ENCODE results near the gene ANXA5. TPM values are rescaled to one million over a fixed set of nuclear protein-coding genes. Genes with fewer than 3 reads are reported as not detected.
A peak's percentile ranks its signal among the peaks of the same experiment; 100 is the strongest.

The ANXA5 gene
- total RNA-seq, 1 experiment from 2014 or later, result 230 TPM

- POLR2A ChIA-PET (ENCODE audit: unreplicated experiment), result no interaction called here
These were observed 1.5 kb upstream of the ANXA5 start for GRCh38 chr4:121698236-121698671.

GRCh38 chr4:121697564-121697963 lies 784 bp upstream of the ANXA5 start:
- no TSS peak for BruUV-seq (replicated peaks)
- POLR2A ChIA-PET (ENCODE audit: unreplicated experiment), result interaction anchor here (0.6 to 0.7 kb wide), 2 partner anchors 40 to 424 kb away, joined by 3 read pairs; no protein-coding TSS in a partner anchor
- Histone ChIP-seq H3K4me1 (replicated peaks; ENCODE audit: insufficient read depth) (peaks cover 37% of the 10 kb centered on the region), H3K79me2 (ENCODE audit: low read depth) (peaks cover 38% of the 10 kb centered on the region), H3K9me3 (ENCODE audit: insufficient read depth, low read depth) (peaks cover 1% of the 10 kb centered on the region), H2AFZ (peak overlapping the region; percentile 97), H3K36me3 (ENCODE audit: low read depth) (peaks cover 13% of the 10 kb centered on the region), H3K27ac (peak overlapping the region; percentile 40), H3K4me2 (peak overlapping the region; percentile 83), H4K20me1 (ENCODE audit: insufficient read depth) (no peaks in the 10 kb centered on the region), H3K9me2 (ENCODE audit: insufficient read depth) (no peaks in the 10 kb centered on the region), H3K4me3 (peak overlapping the region; percentile 64), H3F3A (ENCODE audit: insufficient read depth, low read depth) (peaks cover 19% of the 10 kb centered on the region; the same call in 1 of the 2 replicates), H3K27me3 (ENCODE audit: insufficient read depth, low read depth) (no peaks in the 10 kb centered on the region)
- TF ChIP-seq EZH2 (IDR thresholded peaks at IDR 0.05; ENCODE audit: low read depth), result no peak
- TF ChIP-seq, protein P1, sequence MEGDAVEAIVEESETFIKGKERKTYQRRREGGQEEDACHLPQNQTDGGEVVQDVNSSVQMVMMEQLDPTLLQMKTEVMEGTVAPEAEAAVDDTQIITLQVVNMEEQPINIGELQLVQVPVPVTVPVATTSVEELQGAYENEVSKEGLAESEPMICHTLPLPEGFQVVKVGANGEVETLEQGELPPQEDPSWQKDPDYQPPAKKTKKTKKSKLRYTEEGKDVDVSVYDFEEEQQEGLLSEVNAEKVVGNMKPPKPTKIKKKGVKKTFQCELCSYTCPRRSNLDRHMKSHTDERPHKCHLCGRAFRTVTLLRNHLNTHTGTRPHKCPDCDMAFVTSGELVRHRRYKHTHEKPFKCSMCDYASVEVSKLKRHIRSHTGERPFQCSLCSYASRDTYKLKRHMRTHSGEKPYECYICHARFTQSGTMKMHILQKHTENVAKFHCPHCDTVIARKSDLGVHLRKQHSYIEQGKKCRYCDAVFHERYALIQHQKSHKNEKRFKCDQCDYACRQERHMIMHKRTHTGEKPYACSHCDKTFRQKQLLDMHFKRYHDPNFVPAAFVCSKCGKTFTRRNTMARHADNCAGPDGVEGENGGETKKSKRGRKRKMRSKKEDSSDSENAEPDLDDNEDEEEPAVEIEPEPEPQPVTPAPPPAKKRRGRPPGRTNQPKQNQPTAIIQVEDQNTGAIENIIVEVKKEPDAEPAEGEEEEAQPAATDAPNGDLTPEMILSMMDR (conservative IDR thresholded peaks at IDR 0.05), result no peak
- CTCF ChIA-PET, result interaction anchor here (1.1 kb wide), 1 partner anchor 12 kb away, joined by 3 read pairs; no protein-coding TSS in a partner anchor
- intact Hi-C loops (cut with micrococcal nuclease; ENCODE audit: unreplicated experiment), result loop anchor here (2.0 to 5.0 kb wide), 2 partner anchors 29 to 105 kb away; partner anchors contain the start of gene EXOSC9
- DNase-seq, result no peak

More at GRCh38 chr4:121698236-121698671, 1.5 kb upstream of the ANXA5 start:
- H3K9me2 ChIP-seq (ENCODE audit: insufficient read depth), result no peaks in the 10 kb centered on the region
- TF ChIP-seq EZH2 (IDR thresholded peaks at IDR 0.05; ENCODE audit: low read depth), result no peak
- TF ChIP-seq, protein P1 (conservative IDR thresholded peaks at IDR 0.05), result no peak
- no peak overlapping the region for H3K4me2 ChIP-seq
- peaks cover 31% of the 10 kb centered on the region for H3K79me2 ChIP-seq (ENCODE audit: low read depth)
- H3K4me3 ChIP-seq, result no peak overlapping the region
- H3K36me3 ChIP-seq (ENCODE audit: low read depth), result peaks cover 11% of the 10 kb centered on the region
- no peak for DNase-seq
- CTCF ChIA-PET, result no interaction called here
- H3K4me1 ChIP-seq (replicated peaks; ENCODE audit: insufficient read depth), result peaks cover 30% of the 10 kb centered on the region
- no peaks in the 10 kb centered on the region for H3K9me3 ChIP-seq (ENCODE audit: insufficient read depth, low read depth)
- peaks cover 12% of the 10 kb centered on the region; the same call in 1 of the 2 replicates for H3F3A ChIP-seq (ENCODE audit: insufficient read depth, low read depth)
- no peaks in the 10 kb centered on the region for H3K27me3 ChIP-seq (ENCODE audit: insufficient read depth, low read depth)
- H2AFZ ChIP-seq, result no peak overlapping the region
- no peaks in the 10 kb centered on the region for H4K20me1 ChIP-seq (ENCODE audit: insufficient read depth)
- intact Hi-C loops (cut with micrococcal nuclease; ENCODE audit: unreplicated experiment), result loop anchor here (5.0 kb wide), 1 partner anchor 104 kb away; the partner anchor contains the start of gene EXOSC9
- BruUV-seq (replicated peaks), result no TSS peak
- H3K27ac ChIP-seq, result no peak overlapping the region

DNA sequence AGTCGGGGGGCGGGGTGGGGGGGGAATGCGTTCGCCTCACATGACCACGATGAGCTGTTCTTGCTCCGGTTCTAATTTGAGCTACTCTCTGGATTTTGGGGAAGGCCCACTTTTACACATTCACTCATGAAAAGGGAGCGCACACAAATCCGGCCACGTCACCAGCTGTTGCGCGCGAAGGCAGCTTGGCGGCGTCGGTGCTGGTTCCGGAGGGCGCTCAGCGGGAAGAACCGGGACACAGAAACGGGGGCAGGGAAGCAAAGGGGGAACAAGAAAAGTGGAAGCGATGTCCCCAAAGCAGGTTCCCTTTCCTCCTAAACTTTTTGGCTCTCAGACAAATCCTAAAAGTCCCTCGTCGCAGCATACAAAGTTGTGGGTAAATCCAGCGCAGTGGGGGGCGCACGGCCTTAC lies 605 bp downstream of the ANXA5 start:
- Histone ChIP-seq H3K27me3 (ENCODE audit: insufficient read depth, low read depth) (no peaks in the 10 kb centered on the region), H3K27ac (peak overlapping the region; percentile 63), H3K79me2 (ENCODE audit: low read depth) (peaks cover 49% of the 10 kb centered on the region), H2AFZ (peak overlapping the region; percentile 93), H3K9me3 (ENCODE audit: insufficient read depth, low read depth) (peaks cover 5% of the 10 kb centered on the region), H3K4me2 (peak overlapping the region; percentile 83), H3K9me2 (ENCODE audit: insufficient read depth) (no peaks in the 10 kb centered on the region), H3K4me1 (replicated peaks; ENCODE audit: insufficient read depth) (peaks cover 51% of the 10 kb centered on the region), H3F3A (ENCODE audit: insufficient read depth, low read depth) (peaks cover 33% of the 10 kb centered on the region), H4K20me1 (ENCODE audit: insufficient read depth) (no peaks in the 10 kb centered on the region), H3K36me3 (ENCODE audit: low read depth) (peaks cover 14% of the 10 kb centered on the region), H3K4me3 (peak overlapping the region; percentile 64)
- ChIA-PET POLR2A (ENCODE audit: unreplicated experiment) (no interaction called here), CTCF (interaction anchor here (1.0 kb wide), 1 partner anchor 32 kb away, joined by 5 read pairs; no protein-coding TSS in a partner anchor)
- TF ChIP-seq, protein P1 (conservative IDR thresholded peaks at IDR 0.05), result no peak
- TF ChIP-seq EZH2 (IDR thresholded peaks at IDR 0.05; ENCODE audit: low read depth), result no peak
- intact Hi-C loops (cut with micrococcal nuclease; ENCODE audit: unreplicated experiment), result loop anchor here (2.0 to 5.0 kb wide), 2 partner anchors 31 to 106 kb away; partner anchors contain the start of gene EXOSC9
- TSS peak; percentile 42 for BruUV-seq (replicated peaks)
- DNase-seq, result no peak

Measured in PC-9 (cell line).